ENCODE results near the gene NRL.
"Not testable (repeated sequence)": the region's sequence is repeated elsewhere in the genome, so short reads cannot be mapped to it uniquely, and the experiment has no call there.

NRL gene

DNA sequence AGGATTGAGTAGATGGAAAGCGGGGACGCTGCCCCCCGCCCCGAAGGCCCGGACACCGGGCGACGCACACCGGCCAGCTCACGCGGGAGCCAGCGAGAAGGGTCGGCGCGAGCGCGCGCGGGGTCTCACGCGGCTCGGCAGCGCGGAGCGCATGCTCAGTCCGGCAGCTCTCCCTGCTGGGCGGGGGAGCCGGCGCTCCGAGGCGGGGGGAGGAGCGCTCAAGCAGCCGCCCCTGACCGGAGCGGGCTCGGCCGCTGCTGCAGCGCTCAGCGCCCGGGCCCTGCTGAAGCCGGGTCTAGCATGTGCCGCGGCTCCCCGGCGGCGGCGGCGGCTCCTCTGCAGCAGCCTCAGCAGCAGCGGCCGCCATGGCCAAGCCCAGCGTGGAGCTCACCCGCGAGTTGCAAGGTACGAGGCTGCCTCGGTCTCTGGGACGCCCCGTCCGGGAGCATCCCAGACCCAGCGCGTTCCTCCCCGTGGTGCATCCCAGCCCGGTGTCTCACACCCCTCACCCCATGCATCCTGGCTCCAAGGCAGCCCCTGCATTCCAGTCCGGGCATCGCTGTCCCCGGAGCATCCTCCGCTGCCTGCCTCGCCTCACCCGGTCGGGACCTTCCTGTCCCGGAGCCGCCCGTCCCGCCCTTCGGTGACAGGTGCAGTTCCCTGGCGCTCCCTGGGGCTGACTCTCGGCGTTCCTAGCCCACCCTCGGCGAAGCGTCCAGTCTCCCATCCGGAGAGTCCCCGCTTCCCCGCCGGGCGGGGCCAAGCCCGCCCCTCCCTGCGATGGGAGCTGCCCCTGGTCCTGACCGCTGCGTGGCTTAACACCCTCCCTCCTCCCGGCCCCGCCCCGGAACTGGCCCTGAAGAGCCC lies 62.7 kb downstream of the NRL start, which contains the start of gene CARMIL3:
TSS of gene CARMIL3 (plus strand) at position 221 of the 867 bp plus-strand sequence. CDS start at position 366, 145 bp downstream.
- DNase-seq (ENCODE audit: low read depth, low spot score): no peak

DNA sequence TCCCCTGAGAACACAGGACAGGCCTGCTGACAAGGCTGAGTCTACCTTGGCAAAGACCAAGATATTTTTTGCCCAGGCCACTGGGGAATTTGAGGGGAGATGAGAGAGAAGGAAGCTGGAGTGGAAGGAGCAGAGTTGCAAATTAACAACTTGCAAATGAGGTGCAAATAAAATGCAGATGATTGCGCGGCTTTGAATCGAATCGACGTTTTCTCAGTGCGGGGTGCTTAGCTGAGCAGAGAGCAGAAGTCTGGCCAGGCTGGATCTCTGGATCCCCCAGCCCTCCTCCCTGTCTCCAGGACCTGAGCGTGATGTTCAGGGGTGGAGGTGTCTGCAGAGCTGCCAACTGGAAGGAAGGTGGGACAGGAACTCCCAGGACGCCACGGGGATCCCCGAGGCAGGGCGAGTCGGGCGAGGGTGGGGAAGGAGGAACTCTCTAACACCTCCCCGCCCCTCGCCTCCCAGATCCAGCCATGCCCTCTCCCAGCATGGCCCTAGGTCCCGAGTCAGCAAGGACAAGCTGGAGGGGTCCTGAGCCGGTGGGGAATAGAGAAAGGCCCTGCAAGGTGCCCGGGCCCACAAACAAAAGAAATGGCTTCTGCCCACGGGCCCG lies 63.5 kb downstream of the NRL start:
- DNase-seq (ENCODE audit: low read depth, low spot score): no peak

DNA sequence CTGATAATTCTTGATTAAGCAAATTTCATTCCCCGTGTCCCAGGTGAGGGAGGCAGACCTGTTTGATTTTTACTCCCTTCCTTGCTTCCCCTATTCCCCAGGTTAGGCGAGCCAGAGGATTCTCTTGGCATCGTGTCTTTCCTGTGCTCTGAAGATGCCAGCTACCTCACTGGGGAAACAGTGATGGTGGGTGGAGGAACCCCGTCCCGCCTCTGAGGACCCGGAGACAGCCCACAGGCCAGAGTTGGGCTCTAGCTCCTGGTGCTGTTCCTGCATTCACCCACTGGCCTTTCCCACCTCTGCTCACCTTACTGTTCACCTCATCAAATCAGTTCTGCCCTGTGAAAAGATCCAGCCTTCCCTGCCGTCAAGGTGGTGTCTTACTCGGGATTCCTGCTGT lies 64.0 kb downstream of the NRL start:
- not testable (repeated sequence) for DNase-seq (ENCODE audit: low read depth, low spot score)

DNA sequence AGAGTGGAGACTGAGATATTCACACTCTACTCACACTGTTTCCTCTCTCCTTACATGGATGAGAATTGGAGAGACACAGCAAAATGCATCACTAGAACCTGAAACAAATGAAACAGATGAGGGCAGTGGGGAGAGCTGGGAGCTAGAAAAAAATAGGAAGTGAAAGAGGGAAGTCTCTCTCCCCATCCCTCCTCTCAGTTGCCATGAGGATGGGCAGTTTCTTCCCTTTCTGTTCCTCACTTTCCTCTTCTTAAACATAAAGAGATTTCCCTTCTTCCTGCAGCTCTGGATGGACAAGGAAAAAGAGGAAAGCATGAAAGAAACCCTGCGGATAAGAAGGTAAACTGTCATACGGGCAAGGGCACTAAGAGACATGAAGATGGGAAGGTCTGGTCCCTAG lies 65.7 kb downstream of the NRL start:
- DNase-seq (ENCODE audit: low read depth, low spot score): not testable (repeated sequence)

DNA sequence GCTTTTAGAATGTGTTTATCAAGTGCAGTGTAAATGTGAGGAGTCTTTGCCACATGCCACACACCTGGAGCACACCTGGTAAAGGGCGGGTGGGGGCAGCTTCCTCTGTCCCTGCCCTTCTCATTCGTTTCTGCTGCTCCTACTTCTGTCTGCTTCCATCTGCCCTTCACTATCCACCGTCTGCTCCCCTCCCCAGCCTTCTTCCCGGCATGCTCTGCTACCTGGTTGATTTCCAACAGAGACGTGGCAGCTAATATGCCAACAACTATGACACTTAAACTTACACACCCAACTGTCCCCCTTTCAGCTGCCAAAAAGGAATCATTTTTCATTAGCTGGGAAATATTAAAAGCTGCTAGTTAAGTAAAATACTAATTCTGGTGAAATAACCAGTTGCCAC lies 72.0 kb downstream of the NRL start:
- DNase-seq (ENCODE audit: low read depth, low spot score): no peak

DNA sequence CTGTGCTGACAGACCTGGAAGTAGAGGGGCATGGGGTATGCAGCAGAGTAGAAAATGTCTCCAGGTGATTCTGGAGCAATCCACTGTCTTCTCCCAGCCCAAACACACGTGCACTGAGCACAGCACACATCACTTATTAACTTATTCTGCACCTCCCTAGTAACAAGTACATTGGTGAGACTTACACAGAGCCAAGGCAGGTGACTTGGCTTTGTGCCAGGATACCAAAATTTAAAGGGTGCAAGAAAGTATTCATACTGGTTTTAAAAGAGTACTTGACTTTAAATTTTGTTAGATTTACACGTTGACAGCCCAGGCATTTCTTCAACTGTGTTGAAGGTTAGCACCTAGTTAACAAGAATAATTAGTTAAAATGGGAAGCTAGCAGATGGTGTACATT lies 74.1 kb downstream of the NRL start:
- DNase-seq (ENCODE audit: low read depth, low spot score): no peak

DNA sequence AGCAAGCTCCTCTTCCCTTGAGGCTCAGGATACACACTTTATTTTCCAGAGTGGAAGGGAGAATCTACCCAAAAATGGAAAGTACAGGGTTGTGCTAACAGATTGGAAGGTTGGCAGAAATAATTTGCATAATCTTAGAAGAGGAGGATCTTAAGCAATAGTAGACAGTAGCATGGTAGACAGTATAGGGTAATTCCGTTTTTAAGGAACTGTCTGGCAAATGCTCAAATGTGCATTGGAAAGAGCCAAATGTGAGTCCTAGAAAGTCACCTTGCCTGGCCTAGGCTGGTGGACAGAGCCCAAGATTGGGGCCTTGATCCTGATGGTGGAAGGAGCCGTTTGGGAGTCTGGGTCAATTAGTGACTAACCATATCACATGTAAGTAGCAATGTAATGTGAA lies 76.1 kb downstream of the NRL start:
- no peak for DNase-seq (ENCODE audit: low read depth, low spot score)

DNA sequence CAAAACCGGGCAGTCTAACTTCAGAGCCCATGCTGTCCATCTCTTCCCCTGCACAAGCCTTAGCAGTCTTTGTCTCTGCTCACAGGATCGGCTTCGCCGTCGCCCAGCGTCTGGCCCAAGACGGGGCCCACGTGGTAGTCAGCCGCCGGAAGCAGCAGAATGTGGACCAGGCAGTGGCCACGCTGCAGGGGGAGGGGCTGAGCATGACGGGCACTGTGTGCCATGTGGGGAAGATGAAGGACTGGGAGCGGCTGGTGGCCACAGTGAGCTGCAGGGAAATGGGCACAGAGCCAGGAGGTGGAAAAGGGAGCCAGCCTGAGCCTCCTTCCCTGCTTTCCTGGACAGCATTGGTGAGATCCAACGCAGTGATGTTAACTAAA lies 77.1 kb downstream of the NRL start:
- no peak for DNase-seq (ENCODE audit: low read depth, low spot score)

DNA sequence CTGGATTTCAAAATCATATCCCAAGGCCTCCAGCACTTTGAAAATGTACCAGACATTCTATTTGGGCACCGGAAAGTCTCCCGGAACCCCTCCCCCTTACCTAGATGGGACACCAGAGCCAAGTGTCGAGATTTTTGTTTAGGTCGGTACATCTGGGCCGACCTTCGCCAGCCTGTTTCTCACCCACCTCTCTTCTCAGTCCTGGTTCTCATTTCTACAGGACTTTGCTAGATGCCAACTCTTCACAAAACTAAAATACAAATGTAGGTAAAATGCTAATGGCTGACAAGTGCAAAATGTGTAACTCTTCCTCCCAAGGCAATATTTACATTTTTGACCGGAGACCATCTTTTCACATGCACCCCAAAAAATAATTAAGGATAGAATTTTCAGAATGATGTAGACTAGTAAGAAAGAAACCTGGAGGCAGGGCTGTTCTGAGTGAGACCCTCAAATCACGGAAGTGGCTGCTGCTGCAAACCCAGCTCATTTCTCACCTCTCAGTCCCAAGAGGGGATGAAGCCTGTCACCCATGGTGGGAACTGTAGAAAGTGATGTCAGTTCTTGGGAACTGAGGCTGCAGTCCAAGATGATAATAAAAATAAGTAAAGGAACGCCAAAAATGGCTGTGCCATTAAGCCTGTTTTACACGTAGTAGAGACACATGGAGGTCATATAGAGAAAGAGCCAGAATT lies 77.6 kb downstream of the NRL start:
- not testable (repeated sequence) for DNase-seq (ENCODE audit: low read depth, low spot score)

DNA sequence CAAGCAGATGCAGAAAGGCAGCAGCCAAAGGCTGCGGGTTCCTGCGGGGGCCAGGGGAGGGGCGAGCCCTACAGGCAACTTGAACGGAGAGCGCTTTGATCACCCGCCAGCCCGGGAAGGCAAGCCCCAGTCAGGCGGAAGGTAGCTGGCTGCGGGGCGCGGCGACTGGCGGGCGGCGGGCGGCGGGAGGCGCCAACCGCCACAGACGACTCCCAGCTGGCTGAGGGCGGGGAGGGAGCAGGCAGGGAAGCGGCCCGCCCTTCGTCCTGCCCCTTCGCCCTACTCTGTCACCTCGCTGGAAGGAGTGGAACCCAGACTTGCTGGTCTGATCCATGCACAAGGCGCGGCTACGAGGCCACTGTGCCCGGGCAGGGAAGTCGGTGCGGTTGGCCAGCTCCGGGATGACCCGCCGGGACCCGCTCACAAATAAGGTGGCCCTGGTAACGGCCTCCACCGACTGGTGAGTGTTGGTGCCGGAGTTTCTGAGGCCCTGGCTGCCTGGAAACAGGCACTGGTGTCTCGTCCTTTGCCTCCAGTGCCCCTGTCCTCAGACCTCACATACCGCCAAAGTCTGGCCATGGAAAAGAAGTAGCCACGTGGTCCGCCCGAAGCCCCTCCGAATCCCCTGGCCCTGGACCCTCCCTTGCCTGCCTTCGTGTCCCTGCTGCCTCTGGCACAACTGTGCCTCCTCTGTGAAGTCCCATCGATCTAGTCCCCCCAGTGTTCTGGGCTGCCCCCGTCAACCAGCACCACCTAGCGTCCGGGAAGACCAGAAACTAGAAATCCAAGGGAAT lies 78.4 kb downstream of the NRL start:
- no peak for DNase-seq (ENCODE audit: low read depth, low spot score)

DNA sequence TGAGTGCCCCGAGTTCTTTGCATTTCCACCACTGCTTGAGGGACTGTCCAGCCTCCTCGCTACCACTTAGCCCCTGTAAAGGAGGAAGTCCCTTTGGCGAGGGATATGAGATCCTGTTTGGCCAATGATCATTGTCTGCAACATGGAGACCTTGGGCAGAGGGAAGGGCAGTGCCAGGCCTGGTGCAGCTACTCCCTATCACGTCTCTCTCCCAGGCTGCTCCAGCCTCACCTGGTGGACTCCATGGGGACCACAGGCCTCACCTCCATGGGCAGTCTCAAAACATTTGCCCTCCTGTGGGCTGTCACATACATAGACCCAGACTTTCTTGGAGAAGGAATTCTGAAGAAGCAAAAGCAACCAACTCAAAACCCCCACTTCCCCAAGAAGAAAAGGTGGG lies 79.0 kb downstream of the NRL start:
- not testable (repeated sequence) for DNase-seq (ENCODE audit: low read depth, low spot score)

DNA sequence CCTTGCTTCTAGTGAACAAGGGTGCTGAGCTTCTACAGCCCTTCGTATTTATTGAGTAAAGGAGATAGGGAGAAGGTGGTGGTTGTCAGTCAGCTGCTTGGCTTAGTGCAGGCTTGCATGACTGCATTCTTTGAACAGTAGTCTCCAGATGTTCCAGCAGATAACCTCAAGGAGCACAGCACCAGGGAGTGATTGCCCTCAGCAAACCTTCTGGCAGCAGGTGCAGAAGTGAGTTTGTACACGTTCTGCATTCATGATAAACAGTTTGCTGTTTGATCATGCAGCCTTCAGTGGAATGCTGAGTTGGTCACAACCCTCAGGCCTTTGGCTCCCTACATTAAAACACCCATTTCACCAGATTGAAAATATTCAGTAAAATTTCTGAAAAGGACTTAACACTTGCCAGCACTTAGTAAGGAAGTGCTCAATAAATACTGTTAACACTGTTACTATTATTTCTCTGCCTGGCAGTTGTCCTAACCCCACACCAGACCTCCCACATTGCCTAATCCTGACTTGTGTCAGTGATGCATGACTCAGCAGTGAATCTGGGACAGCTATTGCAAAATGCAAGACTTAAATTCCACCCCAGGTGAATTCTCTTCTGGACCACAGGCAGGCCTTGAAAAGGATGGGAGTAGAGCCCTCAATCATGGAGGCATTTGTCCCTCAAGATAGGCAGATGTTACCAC lies 81.9 kb downstream of the NRL start:
- DNase-seq (ENCODE audit: low read depth, low spot score): no peak

DNA sequence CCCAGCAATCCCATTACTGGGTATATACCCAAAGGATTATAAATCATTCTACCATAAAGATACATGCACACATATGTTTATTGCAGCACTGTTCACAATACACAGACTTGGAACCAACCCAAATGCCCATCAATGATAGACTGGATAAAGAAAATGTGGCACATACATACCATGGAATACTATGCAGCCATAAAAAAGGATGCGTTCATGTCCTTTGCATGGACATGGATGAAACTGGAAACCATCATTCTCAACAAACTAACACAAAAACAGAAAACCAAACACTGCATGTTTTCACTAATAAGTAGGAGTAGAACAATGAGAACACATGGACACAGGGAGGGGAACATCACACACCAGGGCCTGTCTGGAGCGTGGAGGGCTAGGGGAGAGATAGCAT lies 83.4 kb downstream of the NRL start:
- DNase-seq (ENCODE audit: low read depth, low spot score): not testable (repeated sequence)

DNA sequence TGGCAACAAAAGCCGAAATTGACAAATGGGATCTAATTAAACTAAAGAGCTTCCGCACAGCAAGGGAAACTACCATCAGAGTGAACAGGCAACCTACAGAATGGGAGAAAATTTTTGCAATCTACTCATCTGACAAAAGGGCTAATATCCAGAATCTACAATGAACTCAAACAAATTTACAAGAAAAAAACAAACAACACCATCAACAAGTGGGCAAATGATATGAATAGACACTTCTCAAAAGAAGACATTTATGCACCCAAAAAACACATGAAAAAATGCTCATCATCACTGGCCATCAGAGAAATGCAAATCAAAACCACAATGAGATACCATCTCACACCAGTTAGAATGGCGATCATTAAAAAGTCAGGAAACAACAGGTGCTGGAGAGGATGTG lies 85.1 kb downstream of the NRL start:
- not testable (repeated sequence) for DNase-seq (ENCODE audit: low read depth, low spot score)
